GM19239 (cell line): ENCODE data around the gene DGKG.

ENCODE experiments used
- DNase-seq: peaks from one replicate; pipeline ENCODE4 v3.0.0; 2011; ENCODE audit warnings: low spot score; ENCODE audit not compliant: insufficient read length
- FAIRE-seq: peaks from 2 replicates; lab custom pipeline; 2011; peaks lifted over from hg19 to GRCh38; lab: Jason Lieb, UNC

Gene DGKG

DNA sequence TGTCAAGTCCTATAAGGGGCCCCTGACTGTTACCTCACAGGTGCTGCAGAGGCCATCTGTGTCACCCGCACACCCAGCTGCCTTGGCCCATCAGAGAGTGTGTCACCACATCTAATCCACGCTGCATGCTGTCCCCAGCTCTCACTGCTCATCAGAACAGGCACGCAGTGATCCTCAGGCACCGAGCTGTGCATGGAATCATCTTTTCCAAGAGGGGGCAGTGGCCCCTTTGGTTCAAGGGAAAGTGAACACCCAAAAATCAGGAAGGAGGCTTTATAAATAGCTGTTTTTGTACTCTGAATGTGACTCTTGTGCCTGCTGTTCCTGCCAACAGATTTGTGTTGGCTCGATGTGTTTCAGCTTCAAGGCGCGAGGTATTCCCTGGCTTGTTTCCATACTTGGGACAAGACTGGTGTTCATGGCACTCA is 142.8 kb downstream of the DGKG start:
- DNase-seq (no peak), FAIRE-seq (no peak)

DNA sequence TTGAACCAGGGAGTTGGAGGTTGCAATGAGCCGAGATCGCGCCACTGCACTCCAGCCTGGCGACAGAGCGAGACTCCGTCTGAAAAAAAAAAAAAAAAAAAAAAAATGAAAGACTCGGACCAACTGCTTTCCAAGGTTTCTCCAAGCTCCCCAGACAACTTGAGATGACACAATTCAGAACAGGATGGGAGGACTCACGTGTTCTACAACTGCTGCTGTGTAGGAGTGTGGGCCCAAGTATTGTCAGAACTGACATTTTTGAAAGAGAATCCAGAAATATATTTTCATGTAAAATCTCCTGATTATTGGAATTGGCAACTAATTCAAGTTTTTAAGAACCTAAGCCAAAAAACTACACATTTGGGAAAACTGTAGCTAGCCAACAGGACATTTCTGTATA is 143.6 kb downstream of the DGKG start:
- FAIRE-seq, result no peak

DNA sequence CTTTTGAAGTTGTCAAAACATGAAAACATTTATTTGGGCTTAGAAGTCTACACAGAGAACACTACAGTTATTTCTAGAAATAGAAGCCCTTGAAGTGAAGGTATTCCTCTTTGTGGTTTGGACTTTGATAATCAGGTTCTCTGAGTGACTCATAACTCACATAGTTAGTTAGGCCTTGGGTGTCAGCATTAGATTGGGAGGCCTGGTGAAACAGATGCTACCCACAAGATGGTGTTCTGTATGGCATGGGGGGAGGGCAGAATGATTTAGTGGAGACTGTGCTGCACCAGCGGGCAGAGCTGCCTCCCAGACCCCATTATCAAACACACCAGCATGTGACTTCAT is 144.2 kb downstream of the DGKG start:
- peak; percentile 53 for DNase-seq
- peak; percentile 61 for FAIRE-seq

More for the DNA sequence above, 143.6 kb downstream of the DGKG start:
- no peak for DNase-seq

DNA sequence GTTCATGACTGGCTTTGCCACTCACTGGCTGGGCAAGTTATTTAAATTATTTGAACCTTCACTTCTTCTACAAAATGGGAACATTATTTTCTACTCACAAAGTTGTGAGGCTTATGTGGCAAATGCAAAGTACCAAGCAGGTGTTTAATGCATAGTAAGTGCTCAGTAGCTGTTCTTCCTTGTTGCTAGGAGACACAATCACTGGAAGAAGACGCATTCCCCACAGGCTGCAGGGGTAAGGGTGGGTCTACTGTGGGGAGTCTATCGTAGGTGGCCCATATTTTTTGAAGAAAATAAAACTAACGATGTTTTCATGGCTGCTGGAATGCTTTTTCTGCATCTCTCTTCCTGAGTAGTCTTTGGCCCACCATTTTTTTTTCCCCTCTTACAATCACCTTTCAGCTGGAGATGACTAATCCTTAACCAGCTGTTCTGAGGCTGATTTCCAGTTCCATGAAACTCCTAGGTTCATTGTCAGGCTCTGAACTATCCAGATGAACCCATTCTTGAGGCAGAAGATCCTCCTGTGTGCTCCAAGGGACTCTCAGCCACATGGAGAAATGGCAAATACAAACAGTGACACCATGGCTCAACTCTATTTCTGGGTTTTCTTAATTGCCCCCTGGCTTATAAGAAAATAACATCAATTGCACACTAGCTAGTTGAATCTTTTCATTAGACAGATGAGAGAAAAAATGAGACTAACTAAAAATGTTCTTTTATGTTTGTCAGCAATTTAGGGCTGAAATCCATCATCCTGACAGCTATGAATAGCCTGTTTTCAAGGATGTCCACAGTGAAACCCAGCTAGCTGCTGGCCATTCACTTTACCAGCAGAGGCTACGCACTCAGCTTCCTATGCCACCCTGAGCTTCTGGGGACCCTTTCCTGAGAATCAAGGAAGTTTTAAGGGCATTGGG is 144.9 kb downstream of the DGKG start:
- FAIRE-seq (peak; percentile 18), DNase-seq (no peak)

DNA sequence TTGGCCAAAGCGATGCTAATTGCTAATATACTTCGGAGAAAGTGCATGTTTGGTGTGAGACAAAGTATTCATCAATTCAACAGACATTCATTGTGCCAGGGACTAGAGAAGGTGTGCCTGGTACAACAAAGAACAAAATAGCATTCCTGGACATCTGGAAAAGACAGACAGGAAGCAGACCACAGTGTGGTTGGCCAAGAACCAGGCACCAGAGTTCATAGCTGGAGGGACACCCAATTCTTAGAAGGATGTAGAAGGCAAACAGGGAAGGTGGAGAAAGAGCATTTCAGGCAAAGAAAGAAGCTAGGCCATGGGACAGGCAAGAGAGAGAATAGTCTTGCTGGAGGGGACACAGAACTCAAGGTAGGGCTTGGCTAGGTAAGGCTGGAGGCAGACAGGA is 147.4 kb downstream of the DGKG start:
- DNase-seq, result no peak
- no peak for FAIRE-seq

DNA sequence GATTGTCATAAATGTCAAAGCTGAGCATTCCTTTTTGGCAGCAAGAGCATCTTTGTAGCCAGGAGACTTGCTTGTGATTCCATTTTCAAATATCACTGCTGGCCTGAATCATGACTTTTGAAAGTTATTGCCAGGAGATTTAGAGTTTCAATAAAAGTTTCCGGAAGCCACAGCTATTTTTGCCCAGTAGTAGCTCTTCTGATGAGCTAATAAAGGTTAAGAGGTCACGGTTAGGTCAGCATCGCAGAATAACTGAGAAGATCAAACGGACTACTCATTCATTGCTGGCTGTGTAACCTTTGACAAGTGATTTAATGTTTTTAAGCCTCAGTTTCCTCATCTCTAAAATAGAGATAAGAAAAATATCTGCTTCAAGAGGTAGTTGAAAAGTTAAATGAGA is 148.1 kb downstream of the DGKG start:
- FAIRE-seq (no peak), DNase-seq (no peak)

DNA sequence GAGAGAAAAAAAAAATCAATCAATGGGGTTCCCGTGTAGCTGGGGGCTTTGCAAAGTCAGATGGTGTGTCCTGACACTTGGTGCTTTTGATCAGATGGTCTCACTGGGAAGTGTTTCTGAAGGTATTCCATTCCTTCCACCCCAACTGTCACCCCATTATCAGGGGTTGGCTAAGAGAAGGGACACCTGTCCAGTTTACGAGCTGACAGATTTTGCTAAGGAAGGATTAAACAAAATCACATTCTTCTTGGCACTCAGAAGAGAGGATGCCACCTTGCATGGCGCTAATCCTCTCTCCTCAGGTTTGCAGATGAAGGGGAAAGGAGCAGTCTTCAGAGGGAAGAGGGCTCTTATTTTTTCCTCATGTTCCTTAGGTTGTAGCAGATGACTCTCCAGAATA is 149.4 kb downstream of the DGKG start:
- FAIRE-seq (no peak), DNase-seq (no peak)

DNA sequence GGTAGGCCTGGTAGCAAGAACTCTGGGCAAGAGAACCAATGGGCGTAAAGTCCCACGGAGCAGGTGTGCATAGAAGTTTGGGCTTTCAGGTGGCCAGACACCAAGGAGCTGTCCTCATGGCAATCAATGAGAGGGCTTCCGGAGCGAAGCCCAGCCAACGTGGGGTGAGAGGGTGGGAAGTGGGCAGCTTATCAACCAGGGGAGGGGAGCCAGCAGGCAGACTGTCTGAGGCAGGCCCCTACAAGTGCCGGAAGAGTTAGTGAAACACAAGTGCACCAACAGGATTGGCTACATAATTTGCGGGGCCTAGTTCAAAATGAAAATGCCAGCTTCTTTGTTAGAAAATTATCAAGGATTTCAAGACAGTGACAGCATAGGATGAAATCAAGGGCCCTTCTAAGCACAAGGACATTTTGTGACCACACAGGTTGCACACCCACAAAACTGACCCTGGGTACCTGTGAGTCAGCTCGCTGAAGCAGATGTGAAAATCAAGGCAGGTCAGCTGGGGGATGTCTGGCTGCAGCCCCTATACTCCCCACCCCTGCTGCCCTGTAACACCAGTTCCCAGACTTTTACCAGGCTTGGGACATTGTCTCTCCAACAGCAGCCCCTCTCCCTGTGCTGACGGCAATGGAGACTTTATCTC is 151.1 kb downstream of the DGKG start:
- no peak for FAIRE-seq
- DNase-seq, result no peak

DNA sequence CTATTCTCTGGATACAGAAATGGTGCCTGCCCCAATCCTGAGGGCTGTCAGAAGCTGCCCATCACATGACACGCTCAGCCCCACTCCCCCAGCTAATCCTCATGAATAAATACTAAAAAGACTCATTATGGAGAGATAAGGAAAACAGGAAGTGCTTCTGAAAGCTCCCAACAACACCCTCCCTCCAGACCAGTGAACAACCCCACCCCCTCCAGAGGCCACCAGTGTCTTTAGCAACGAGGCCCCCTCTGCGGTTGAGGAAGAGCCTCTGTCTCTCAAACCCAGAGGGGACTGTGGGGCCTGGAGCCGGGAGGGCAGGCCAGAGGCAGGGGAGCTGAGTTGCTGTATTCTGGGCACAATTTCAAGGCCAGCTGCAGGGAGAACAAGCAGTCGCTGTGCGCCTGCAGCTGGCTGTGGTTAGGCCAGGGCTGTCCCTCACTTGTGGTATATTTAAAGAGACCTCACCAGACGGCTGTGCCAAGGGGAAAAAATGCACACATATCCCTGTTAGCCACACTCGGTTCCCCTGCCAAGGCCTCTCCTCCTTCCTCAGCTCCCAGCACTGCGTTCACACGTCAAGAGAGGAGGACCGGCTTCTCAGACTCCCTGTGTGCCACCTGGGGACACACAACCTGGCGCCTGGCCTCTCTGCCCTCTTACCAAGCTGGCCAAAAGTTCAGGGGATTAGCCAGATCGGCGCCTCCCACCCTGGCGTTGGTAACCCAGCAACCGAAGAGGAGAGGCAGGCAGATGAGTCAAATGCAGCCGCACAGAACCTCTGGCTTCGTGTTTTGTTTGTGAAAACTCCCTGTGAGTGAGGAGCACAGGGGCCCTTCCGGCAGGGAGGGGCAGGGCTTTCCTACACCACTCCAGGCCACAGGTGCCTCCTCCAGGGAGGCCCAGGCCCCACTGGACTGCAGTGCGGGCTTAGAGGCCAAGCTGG is 152.0 kb downstream of the DGKG start:
- FAIRE-seq, result peak; percentile 55

DNA sequence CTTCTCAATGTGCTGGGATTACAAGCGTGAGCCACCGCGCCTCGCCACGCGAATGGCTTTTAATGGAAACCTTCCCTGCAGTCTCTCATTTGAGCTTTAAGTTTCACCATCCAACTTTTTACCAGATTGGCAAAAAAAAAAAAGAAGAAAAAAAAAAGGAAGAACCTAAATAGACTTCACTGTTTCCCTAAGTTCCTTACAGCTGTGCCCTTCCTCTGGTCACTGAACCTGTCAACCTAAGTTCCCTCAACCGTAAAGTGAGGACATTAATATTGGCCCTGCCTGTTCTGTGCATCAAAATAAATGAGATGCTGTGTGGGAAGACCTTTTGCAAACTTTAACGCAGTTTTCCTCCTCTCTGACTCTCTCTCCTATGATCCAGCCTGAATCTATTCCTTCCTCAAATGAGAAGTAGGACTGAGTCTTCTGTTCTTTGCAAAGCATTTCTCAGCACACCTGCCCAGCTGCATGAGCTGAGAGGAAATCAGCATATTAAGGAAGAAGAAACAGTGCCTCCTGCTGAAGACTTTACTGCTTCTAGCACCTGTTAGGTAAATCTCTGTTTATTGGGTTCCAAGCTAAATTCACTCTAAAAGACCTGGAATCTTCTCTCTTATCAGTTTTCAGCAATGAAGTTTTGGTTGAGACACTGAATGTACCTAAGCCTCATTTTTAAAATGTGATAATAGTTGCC is 153.6 kb downstream of the DGKG start:
- FAIRE-seq, result peak; percentile 58
- no peak for DNase-seq

More for the DNA sequence above, 152.0 kb downstream of the DGKG start:
- DNase-seq, result no peak

DNA sequence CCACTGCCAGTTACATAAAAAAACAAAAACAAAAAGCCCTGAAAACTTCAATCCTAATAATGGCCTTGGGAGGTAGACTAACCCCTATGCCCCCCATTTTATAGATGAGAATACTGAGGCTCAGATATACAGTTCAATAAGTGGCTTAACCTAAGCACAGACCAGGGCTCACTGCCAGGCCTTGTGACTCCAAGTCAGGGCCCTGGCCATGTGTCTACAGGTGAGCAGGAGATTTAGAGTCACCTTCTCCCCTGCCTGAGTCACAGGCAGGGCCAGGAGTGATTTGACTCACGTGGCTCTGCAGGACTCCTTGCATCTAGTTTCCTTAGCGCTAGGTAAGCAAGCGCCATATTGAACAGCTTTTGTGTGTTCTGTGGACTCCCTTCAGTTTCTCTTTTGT is 154.5 kb downstream of the DGKG start:
- no peak for DNase-seq
- peak; percentile 4 for FAIRE-seq

DNA sequence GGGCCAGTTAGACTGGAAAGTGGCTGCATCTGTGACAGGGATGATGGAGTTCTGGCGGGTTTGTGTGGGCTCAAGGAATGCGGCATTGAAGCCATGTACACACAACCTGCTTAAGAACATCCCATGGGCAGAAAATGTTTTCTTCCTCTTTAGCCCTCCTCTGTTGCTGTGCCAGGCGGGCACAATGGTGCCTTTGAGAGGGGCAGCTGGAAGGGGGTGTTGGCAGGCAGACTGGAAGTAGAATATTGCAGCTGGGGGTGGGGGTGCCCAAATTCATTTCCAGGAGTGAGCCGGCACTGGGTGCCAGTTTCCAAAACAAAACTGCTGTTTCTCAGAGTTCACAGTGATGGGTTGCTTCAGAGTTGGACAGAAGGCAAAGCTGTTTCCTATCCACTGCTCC is 161.3 kb downstream of the DGKG start:
- DNase-seq (no peak), FAIRE-seq (no peak)

DNA sequence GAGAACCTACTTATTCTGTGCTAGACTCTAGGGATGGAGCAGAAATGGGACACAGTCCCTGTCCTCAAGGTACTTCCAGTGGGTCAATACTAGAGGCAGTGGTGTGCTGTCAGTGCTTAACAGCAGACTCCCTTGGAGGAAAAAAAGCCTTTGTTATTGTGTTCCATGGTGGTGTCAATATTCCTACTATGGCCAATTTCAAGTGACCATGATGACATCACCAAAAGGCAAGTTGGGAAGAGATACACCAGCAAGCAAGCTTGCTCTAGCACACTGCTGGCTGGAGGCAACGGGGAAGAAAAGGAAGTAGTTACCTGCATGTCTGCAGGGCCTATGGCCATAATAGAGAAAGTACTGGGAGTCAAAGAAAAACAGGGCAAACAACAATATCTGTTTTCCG is 163.6 kb downstream of the DGKG start:
- FAIRE-seq (no peak), DNase-seq (no peak)

DNA sequence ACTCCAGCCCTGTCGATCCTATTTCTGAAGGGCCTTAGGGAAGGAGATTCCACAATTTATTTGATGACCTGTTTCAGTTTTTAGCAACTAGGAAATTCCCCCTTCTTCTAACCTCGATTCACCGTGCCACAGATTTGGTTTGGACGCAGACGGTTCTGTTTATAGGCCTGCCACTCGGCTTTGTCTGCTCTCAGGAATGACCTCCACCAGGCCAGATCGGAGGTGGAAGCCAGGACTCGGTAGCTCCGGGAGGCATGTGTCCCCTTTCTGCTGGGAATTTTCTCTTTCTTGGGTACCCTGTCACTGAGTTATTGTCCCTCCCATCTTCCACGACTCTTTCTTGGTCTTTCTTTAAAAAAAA is 167.6 kb downstream of the DGKG start:
- no peak for FAIRE-seq
- no peak for DNase-seq

DNA sequence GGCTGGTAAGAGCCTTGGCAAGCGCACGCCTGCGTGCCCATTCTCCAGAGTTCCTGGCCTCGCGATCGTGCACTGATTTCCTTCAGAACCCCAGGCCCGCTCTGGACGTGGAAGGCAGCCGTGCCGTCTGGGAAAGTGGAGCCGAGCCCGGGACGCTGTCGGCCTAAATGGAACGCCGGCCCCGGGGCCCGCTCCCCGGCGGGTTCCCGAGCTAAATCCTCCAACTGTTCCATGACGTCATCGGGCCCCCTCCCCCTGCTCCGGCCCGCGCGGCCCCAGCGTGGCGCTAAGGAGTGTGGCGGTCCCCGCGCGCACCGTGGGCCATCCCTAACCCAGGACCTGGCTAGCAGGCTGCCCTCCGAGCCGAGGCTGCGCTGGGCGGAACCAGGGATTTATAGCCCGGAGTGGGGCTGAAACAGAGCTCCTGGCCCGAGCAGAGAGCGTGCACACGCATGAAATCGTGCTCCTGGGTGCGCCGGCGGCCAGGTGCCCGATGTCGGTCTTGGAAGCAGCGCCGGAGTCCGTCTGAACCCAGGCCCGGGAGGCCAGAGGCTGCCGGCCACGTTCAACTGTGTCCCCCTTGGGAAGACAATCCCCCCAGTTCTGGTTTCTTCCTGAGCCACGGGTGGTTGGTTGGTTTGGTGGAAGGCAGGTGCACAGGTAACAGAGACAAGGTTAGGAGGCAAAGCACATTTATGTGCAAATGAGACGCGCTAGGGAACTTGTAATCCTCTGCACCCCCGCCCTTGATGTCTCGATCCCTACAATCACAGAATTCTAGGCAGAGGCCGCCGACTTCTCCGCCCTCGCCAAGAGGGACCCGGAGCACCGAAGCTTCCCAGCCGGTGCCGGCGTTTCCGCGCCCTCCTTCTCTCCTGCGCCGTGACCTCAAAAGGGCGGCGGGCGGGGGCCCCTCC is 168.2 kb downstream of the DGKG start:
- no peak for DNase-seq
- no peak for FAIRE-seq

DNA sequence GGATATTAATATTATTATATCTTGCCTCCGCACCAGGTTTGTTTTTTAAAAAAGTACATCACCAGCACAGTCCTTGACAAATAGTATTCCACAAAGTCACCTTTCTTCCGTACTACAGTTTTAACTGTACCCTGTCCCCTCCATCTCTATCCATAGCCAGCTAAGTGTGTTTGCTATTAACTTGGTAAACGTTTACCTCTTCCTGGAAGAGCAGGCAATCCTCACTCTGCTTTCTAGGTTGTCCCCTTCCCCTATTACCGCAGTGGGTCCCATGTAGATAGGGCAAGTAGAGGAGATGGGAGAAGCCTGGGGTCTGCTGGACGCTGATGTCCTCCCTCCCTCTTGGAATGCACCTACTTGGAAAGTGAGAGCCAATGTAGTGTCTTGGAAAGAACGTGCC is 169.2 kb downstream of the DGKG start:
- no peak for FAIRE-seq

DNA sequence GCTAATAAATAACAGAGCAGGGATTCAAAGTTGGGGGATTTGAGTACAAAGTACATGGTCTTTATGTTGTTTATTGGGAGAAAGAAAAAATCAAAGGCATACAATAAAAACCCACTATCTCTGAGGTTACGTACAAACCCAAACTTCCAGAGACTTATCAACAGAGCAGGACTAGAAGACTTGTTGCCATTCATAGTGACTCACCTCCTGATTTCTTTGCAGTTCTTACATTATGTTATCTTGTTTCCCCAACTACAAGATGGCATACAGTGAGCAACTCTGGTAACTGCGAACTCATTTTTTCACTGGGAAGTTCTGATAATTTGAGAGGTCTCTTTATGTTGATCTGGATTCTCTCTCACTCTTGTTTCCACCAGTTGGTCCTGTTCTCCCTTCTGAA is 172.5 kb downstream of the DGKG start:
- no peak for DNase-seq
- FAIRE-seq, result no peak

More for the DNA sequence above, 169.2 kb downstream of the DGKG start:
- no peak for DNase-seq

DNA sequence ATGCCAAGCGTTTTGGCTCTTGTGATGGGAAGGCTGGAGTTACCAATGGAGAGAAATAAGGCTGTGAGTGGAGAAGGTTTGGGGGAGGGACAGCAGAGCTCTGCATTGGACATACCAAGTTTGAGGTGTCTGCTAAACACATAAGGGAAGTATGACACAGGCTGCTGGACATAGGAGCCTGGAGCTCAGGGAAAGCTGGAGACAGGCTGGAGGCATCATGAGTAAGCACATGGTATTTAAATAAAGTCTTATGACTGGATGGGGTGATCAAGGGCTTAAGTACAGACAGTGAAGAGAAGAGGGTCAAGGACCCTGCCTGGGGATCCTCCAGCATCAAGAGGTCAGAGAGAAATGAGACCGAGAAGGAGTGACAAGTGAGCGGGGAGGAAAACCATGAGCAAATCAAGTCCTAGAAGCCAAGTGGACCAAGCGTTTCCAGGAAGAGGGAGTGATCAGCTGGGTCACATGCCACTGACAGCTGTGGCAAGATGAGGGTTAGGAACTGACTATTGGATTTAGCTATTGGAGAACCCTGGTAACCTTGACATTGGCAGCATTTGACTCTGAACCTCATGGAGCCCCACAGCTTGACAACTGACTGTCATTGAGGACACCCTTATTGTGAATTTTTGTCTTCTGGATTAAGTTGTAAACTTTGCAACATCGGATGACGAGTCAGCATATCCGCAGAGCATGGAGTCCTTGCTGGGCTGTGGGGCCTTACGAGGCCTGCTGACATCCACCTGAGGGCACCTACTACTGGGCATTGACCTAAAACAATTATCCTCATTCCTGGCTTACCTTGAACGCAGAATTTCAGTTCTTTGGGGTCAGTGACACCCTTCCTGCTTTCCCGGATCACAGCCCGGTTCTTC is 174.4 kb downstream of the DGKG start:
- no peak for FAIRE-seq

More for the DNA sequence above, 174.4 kb downstream of the DGKG start:
- no peak for DNase-seq
